Gastrocnemius medialis (tissue), 4 donors: ENCODE measurements around the gene FHIP1B. TPM values are rescaled to one million over a fixed set of nuclear protein-coding genes. Genes with fewer than 3 reads are reported as not detected.

Experiments
- ATAC-seq, 2 donors: fragments of 150-250 bp; one replicate each; pipeline ENCODE4 v1.9.1; 2016
- DNase-seq, 2 donors: peaks; one replicate each; pipeline ENCODE4 v3.0.0-alpha.2; 2019
- H3K27ac ChIP-seq, 4 donors: fragments of 200-600 bp; sonication (generic); 1 replicate in 1 of 4; 2 replicates in 3 of 4; pipeline ENCODE4 v1.5.1; 2016 to 2018; ENCODE audit warnings: mild to moderate bottlenecking in 2 of 4, moderate library complexity in 1 of 4
- H3K27me3 ChIP-seq, 3 donors: fragments of 200-600 bp; sonication (generic) in 2 of 3; 1 replicate in 1 of 3; 2 replicates in 2 of 3; pipeline versions ENCODE4 v1.5.1 to v1.6.0; 2016 to 2019; ENCODE audit warnings: mild to moderate bottlenecking in 1 of 3, moderate library complexity in 1 of 3
- H3K36me3 ChIP-seq, 2 donors: fragments of 200-600 bp; sonication (generic) in 1 of 2; one replicate each; pipeline ENCODE4 v1.5.1; 2017 to 2018
- H3K4me1 ChIP-seq, 2 donors: fragments of 200-600 bp; sonication (generic) in 1 of 2; one replicate each; pipeline ENCODE4 v1.5.1; 2016 to 2017; ENCODE audit warnings: mild to moderate bottlenecking in 2 of 2
- H3K4me3 ChIP-seq, 4 donors: fragments of 200-600 bp; sonication (generic) in 3 of 4; 1 replicate in 1 of 4; 2 replicates in 3 of 4; pipeline ENCODE4 v1.5.1; 2016 to 2019; ENCODE audit warnings: mild to moderate bottlenecking in 2 of 4
- H3K9me3 ChIP-seq, 3 donors: fragments of 200-600 bp; sonication (generic) in 2 of 3; 1 replicate in 1 of 3; 2 replicates in 2 of 3; pipeline ENCODE4 v1.5.1; 2016 to 2019
- POLR2A ChIP-seq, 2 donors: fragments of 450-650 bp; IDR thresholded peaks; one replicate each; pipeline ENCODE4 v1.6.1; 2017; ENCODE audit warnings: antibody characterized with exemption in 2 of 2, mild to moderate bottlenecking in 2 of 2, moderate library complexity in 2 of 2
- in situ Hi-C, 4 donors: fragments of 200-750 bp; cut with MboI; loops; one replicate each; pipeline versions ENCODE4 v1.15.0 to v1.8.0; 2017; ENCODE audit warnings: low sequenced_read_pairs in 4 of 4
- intact Hi-C: fragments of 100-400 bp; cut with DNase I; formaldehyde crosslinking; loops from one replicate; pipeline ENCODE4 v1.15.1; 2023; ENCODE audit warnings: low total_unique reads
- total RNA-seq, 4 donors: library from RNA; depleted of rRNA; stranded (reverse); fragments of >200 nt; gene quantifications; one replicate each; pipeline versions ENCODE4 v1.1.0 to v1.2.3, GENCODE V29; 2016
- TF ChIP-seq, protein P1 (sequence below), 5 experiments: fragments of 450-650 bp in 3 of 5; fragments of 200-600 bp in 2 of 5; sonication (generic) in 2 of 5; IDR thresholded peaks in 4 of 5; conservative IDR thresholded peaks in 1 of 5; 1 replicate in 4 of 5; 2 replicates in 1 of 5; pipeline ENCODE4 v1.5.1; 2016 to 2019; ENCODE audit warnings: antibody characterized with exemption in 5 of 5, mild to moderate bottlenecking in 3 of 5, moderate library complexity in 3 of 5

Gene FHIP1B
- total RNA-seq, 4 donors from 2014 or later: 23.9 to 41.7 (median 33.9) TPM

DNA sequence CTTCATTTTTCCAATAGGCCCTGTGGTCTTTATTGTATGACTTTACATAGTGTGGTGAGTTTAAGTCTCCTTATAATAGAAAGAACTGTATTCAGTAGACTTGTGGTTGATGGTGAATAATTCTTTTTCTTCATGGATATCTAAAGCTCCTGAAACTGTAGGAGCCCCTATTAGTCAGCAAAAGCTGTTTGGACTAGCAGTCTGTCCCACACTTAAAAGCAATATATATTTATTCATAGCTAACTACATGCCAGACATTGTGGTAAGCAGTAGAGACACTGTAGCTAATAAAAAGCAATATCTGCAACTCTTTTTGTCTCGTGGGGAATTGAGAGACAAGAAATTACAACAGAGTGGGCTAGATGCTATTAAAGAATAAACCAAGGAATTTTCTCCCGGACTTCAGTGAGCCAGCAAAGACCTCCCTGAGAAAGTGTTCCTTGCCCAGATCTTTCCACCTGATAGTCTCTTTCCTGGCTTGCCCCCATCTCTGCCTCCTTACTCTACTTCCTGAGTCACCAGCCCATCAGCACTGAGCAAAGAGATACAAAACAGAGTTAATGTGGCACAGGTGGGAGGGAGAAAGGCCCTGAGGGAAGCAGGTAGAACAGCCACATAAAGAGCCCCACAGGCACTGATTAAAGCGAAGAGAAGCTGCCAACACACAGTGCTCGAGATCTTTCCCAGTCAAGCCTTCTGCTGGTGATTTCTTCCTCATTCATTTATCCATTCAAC, 36.8 kb downstream of the FHIP1B start:
- in situ Hi-C loops: no loop called here
- intact Hi-C loops: no loop called here
- H3K36me3 ChIP-seq: no peaks in the 10 kb centered on the region
- no peak overlapping the region for H3K27ac ChIP-seq
- TF ChIP-seq, protein P1, sequence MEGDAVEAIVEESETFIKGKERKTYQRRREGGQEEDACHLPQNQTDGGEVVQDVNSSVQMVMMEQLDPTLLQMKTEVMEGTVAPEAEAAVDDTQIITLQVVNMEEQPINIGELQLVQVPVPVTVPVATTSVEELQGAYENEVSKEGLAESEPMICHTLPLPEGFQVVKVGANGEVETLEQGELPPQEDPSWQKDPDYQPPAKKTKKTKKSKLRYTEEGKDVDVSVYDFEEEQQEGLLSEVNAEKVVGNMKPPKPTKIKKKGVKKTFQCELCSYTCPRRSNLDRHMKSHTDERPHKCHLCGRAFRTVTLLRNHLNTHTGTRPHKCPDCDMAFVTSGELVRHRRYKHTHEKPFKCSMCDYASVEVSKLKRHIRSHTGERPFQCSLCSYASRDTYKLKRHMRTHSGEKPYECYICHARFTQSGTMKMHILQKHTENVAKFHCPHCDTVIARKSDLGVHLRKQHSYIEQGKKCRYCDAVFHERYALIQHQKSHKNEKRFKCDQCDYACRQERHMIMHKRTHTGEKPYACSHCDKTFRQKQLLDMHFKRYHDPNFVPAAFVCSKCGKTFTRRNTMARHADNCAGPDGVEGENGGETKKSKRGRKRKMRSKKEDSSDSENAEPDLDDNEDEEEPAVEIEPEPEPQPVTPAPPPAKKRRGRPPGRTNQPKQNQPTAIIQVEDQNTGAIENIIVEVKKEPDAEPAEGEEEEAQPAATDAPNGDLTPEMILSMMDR (IDR thresholded peaks at IDR 0.05 in 4 of 5, conservative IDR thresholded peaks at IDR 0.05 in 1 of 5): no peak
- TF ChIP-seq POLR2A (IDR thresholded peaks at IDR 0.05): no peak
- DNase-seq (no peak), ATAC-seq (no peak)
- H3K27me3 ChIP-seq: no peaks in the 10 kb centered on the region
- H3K4me1 ChIP-seq: no peaks in the 10 kb centered on the region
- H3K4me3 ChIP-seq: no peak overlapping the region
- no peaks in the 10 kb centered on the region for H3K9me3 ChIP-seq

DNA sequence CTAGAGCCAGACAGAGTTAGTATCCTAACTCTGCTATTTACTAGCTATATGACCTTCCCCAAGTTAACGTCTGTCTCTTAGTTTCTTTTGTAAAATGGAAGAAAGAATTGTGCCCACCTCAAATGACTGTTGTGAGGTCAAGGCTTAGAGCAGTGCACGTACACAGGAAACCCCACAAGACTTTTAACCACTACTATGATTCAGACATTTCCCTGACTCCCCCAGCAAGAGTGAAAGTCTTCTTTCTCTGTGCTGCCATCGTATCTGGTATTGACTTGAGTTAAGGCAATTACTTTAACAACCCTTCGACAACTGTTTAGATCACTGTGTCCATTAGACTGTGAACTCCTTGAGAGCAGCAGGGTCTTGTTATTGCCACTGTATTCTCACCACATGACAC, 38.0 kb downstream of the FHIP1B start:
- Histone ChIP-seq H3K27me3 (no peaks in the 10 kb centered on the region), H3K27ac (no peak overlapping the region), H3K36me3 (no peaks in the 10 kb centered on the region), H3K4me3 (no peak overlapping the region), H3K9me3 (no peaks in the 10 kb centered on the region), H3K4me1 (no peaks in the 10 kb centered on the region)
- no peak for DNase-seq
- intact Hi-C loops (no loop called here), in situ Hi-C loops (no loop called here)
- no peak for ATAC-seq
- TF ChIP-seq POLR2A (IDR thresholded peaks at IDR 0.05): no peak
- TF ChIP-seq, protein P1 (IDR thresholded peaks at IDR 0.05 in 4 of 5, conservative IDR thresholded peaks at IDR 0.05 in 1 of 5): no peak

DNA sequence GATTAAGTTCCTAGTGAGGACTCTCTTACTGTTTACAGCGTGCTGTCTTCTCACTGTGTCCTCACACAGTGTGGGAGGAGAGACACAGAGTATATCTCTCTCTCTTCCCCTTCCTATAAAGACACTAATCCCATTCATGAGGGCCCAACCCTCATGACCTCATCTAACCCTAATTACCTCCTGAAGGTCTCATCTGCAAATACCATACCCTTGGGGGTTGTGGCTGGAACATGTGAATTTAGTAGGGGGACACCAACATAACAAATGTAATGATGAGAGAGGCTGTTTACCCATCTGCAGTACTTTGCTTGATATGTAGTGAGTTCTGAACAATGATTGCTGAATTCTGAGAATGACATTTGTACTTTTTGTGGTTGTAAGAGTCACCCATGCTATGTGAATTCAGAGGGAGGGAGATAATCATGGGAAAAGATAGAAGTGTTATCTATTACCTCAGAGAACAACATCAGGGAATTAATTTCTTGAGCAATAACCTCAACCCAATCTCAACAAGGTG, 40.3 kb downstream of the FHIP1B start:
- Histone ChIP-seq H3K4me3 (no peak overlapping the region), H3K27ac (no peak overlapping the region), H3K27me3 (no peaks in the 10 kb centered on the region), H3K4me1 (no peaks in the 10 kb centered on the region), H3K36me3 (no peaks in the 10 kb centered on the region), H3K9me3 (no peaks in the 10 kb centered on the region)
- TF ChIP-seq POLR2A (IDR thresholded peaks at IDR 0.05): no peak
- TF ChIP-seq, protein P1 (IDR thresholded peaks at IDR 0.05 in 4 of 5, conservative IDR thresholded peaks at IDR 0.05 in 1 of 5): no peak
- in situ Hi-C loops (no loop called here), intact Hi-C loops (no loop called here)
- no peak for DNase-seq
- no peak for ATAC-seq

DNA sequence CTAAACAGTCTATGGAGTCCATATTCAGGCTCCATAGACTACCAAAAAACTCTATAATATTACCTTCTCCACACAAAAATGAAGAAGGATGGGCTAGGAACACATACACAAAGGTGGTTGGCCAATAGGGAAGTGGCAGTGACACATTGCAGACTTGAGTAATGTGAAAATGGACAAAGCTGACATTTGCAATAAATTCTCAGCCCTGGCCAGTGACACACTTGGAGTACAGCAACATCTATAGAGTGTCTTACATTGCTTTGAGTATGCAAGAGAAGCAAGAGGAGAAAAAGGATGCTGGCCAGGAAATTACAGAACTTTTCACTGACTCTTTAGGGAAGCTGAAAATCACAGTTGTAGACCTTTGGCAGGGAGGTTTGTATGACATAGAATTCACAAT, 42.7 kb downstream of the FHIP1B start:
- no peak for ATAC-seq

More for the DNA sequence above, 42.7 kb downstream of the FHIP1B start:
- Histone ChIP-seq H3K4me1 (no peaks in the 10 kb centered on the region), H3K4me3 (no peak overlapping the region), H3K27ac (no peak overlapping the region), H3K36me3 (no peaks in the 10 kb centered on the region), H3K9me3 (no peaks in the 10 kb centered on the region), H3K27me3 (no peaks in the 10 kb centered on the region)
- in situ Hi-C loops (no loop called here), intact Hi-C loops (no loop called here)
- TF ChIP-seq, protein P1 (IDR thresholded peaks at IDR 0.05 in 4 of 5, conservative IDR thresholded peaks at IDR 0.05 in 1 of 5): no peak
- TF ChIP-seq POLR2A (IDR thresholded peaks at IDR 0.05): no peak
- DNase-seq: no peak
